H1 (cell line): ENCODE data around the gene NTRK1. TPM values are rescaled to one million over a fixed set of nuclear protein-coding genes. Genes with fewer than 3 reads are reported as not detected.

Experiments
- ATF3 ChIP-seq: IDR thresholded peaks from 2 replicates; pipeline ENCODE4 v1.6.1; 2011; ENCODE audit warnings: low read depth, mild to moderate bottlenecking, low read length; ENCODE audit not compliant: insufficient read depth
- RAD21 ChIP-seq, 2 experiments: IDR thresholded peaks in 1 of 2; conservative IDR thresholded peaks in 1 of 2; 2 replicates each; pipeline ENCODE4 v1.6.1; 2011; ENCODE audit warnings: low read depth in 2 of 2, low read length in 2 of 2, improper control_type of control experiment in 1 of 2, inconsistent platforms in 1 of 2, mild to moderate bottlenecking in 1 of 2, moderate library complexity in 1 of 2
- RXRA ChIP-seq: IDR thresholded peaks from 2 replicates; pipeline ENCODE4 v1.6.1; 2011; ENCODE audit warnings: low read depth, mild to moderate bottlenecking, low read length, moderate library complexity; ENCODE audit not compliant: insufficient read depth
- SP2 ChIP-seq: IDR thresholded peaks from 2 replicates; pipeline ENCODE4 v1.6.1; 2012; ENCODE audit warnings: mild to moderate bottlenecking, low read length, inconsistent platforms
- polyA plus RNA-seq, 7 experiments: library from polyadenylated mRNA; depleted of rRNA in 3 of 7; stranded (reverse) in 5 of 7; unstranded in 2 of 7; fragments of >200 nt in 5 of 7; fragments of 200-250 nt in 2 of 7; gene quantifications; 1 replicate in 5 of 7; 2 replicates in 1 of 7; 4 replicates in 1 of 7; pipeline versions ENCODE4 v1.2.1 to v1.2.3, GENCODE V29; 2011 to 2013; ENCODE audit warnings: missing spikeins in 2 of 7, mixed read lengths in 2 of 7
- total RNA-seq: library from RNA; stranded (reverse); fragmentation: NEBNext Ultra II Directional; extraction: Animal tissue kit (Norgen Biotek cat#: 25700); gene quantifications from 2 replicates; pipeline ENCODE4 v1.2.1, GENCODE V29; 2021

NTRK1 gene
- total and polyA plus RNA-seq, 2 of the 8 experiments (the other 6 are each of a cell fraction or from before 2014, with no cell fraction given): 0.12 to 0.24 TPM

GRCh38 chr1:156822680-156823079 lies 38.0 kb upstream of the NTRK1 start (continued):
- TF ChIP-seq RAD21 (IDR thresholded peaks at IDR 0.05 in 1 of 2, conservative IDR thresholded peaks at IDR 0.05 in 1 of 2; ENCODE audit: low read depth in 2 of 2, low read length in 2 of 2) (no peak), RXRA (no peak), ATF3 (no peak), SP2 (no peak)
